HepG2 (cell line): ENCODE measurements around the gene C14orf93. TPM values are rescaled to one million over a fixed set of nuclear protein-coding genes. Genes with fewer than 3 reads are reported as not detected.

Experiments used
- CC2D1A ChIP-seq: sonication (generic); formaldehyde crosslinking; IDR thresholded peaks from 2 replicates; pipeline ENCODE4 v1.8.1; 2023; ENCODE audit warnings: mild to moderate bottlenecking, missing genetic modification reagents
- E2F2 ChIP-seq: sonication (generic); formaldehyde crosslinking; IDR thresholded peaks from 2 replicates; pipeline ENCODE4 v1.4.0; 2020; ENCODE audit warnings: missing genetic modification reagents, borderline replicate concordance
- GABPB1 ChIP-seq: IDR thresholded peaks from 2 replicates; pipeline ENCODE4 v1.6.1; 2016; ENCODE audit warnings: mild to moderate bottlenecking, missing genetic modification reagents, moderate library complexity, missing compliant biosample characterization
- GATAD1 ChIP-seq: IDR thresholded peaks from 2 replicates; pipeline ENCODE4 v1.6.1; 2016; ENCODE audit warnings: missing genetic modification reagents, missing compliant biosample characterization
- GRHL1 ChIP-seq: sonication (generic); formaldehyde crosslinking; conservative IDR thresholded peaks from 2 replicates; pipeline ENCODE4 v1.8.0; 2022; ENCODE audit warnings: missing genetic modification reagents
- HNRNPK ChIP-seq: fragments of 200-400 bp; formaldehyde crosslinking; IDR thresholded peaks from 2 replicates; pipeline ENCODE4 v1.6.1; 2018; ENCODE audit warnings: low read length, low read depth, moderate library complexity, mild to moderate bottlenecking; ENCODE audit not compliant: poor library complexity, severe bottlenecking
- JDP2 ChIP-seq: sonication (generic); formaldehyde crosslinking; IDR thresholded peaks from 2 replicates; pipeline ENCODE4 v1.8.1; 2022; ENCODE audit warnings: missing genetic modification reagents, borderline replicate concordance
- KMT2A ChIP-seq: sonication (generic); formaldehyde crosslinking; IDR thresholded peaks from 2 replicates; pipeline ENCODE4 v1.4.0; 2020; ENCODE audit warnings: missing genetic modification reagents
- MIER2 ChIP-seq: IDR thresholded peaks from 2 replicates; pipeline ENCODE4 v1.6.1; 2016; ENCODE audit warnings: missing biosample characterization, missing genetic modification reagents
- NCOA2 ChIP-seq: sonication (generic); formaldehyde crosslinking; IDR thresholded peaks from 2 replicates; pipeline ENCODE4 v1.8.0; 2022; ENCODE audit warnings: inconsistent platforms
- NR2F6 ChIP-seq, 2 experiments: IDR thresholded peaks; 2 replicates each; pipeline ENCODE4 v1.6.1; 2016; ENCODE audit warnings: antibody characterized with exemption in 1 of 2, mild to moderate bottlenecking in 1 of 2
- SMAD3 ChIP-seq: sonication (generic); formaldehyde crosslinking; IDR thresholded peaks from 2 replicates; pipeline ENCODE4 v1.4.0; 2020; ENCODE audit warnings: missing genetic modification reagents
- SRSF1 ChIP-seq: fragments of 200-400 bp; formaldehyde crosslinking; optimal IDR thresholded peaks from 2 replicates; pipeline ENCODE3; 2017; ENCODE audit warnings: mild to moderate bottlenecking, low read depth, low read length, moderate library complexity
- ZMYM2 ChIP-seq: sonication (generic); formaldehyde crosslinking; IDR thresholded peaks from 2 replicates; pipeline ENCODE4 v1.8.0; 2022; ENCODE audit warnings: mild to moderate bottlenecking, missing genetic modification reagents
- ZNF136 ChIP-seq: sonication (generic); formaldehyde crosslinking; IDR thresholded peaks from 2 replicates; pipeline ENCODE4 v1.8.1; 2022; ENCODE audit warnings: low read depth, mild to moderate bottlenecking, moderate library complexity, missing genetic modification reagents
- ZNF20 ChIP-seq: sonication (generic); formaldehyde crosslinking; IDR thresholded peaks from 2 replicates; pipeline ENCODE4 v1.4.0; 2020; ENCODE audit warnings: mild to moderate bottlenecking, moderate library complexity, missing genetic modification reagents
- ZNF350 ChIP-seq: sonication (generic); formaldehyde crosslinking; IDR thresholded peaks from 2 replicates; pipeline ENCODE4 v1.4.0; 2020; ENCODE audit warnings: mild to moderate bottlenecking, low read depth, missing genetic modification reagents, borderline replicate concordance
- ZNF367 ChIP-seq: sonication (generic); formaldehyde crosslinking; IDR thresholded peaks from 2 replicates; pipeline ENCODE4 v1.4.0; 2020; ENCODE audit warnings: missing genetic modification reagents, borderline replicate concordance
- ZNF460 ChIP-seq: sonication (generic); formaldehyde crosslinking; IDR thresholded peaks from 2 replicates; pipeline ENCODE4 v1.5.1; 2020; ENCODE audit warnings: missing genetic modification reagents, mild to moderate bottlenecking, borderline replicate concordance
- ZNF691 ChIP-seq: sonication (generic); formaldehyde crosslinking; IDR thresholded peaks from 2 replicates; pipeline ENCODE4 v1.4.0; 2020; ENCODE audit warnings: missing genetic modification reagents, low read depth, mild to moderate bottlenecking, borderline replicate concordance
- ZNF740 ChIP-seq: sonication (generic); formaldehyde crosslinking; IDR thresholded peaks from 2 replicates; pipeline ENCODE4 v1.4.0; 2020; ENCODE audit warnings: missing genetic modification reagents
- ZNF850 ChIP-seq: sonication (generic); formaldehyde crosslinking; conservative IDR thresholded peaks from 2 replicates; pipeline ENCODE4 v1.9.0; 2021; ENCODE audit warnings: mild to moderate bottlenecking, missing genetic modification reagents
- polyA plus RNA-seq, 8 experiments: library from polyadenylated mRNA; depleted of rRNA in 3 of 8; stranded (reverse) in 7 of 8; unstranded in 1 of 8; fragments of >200 nt; fragmentation: Illumina TruSeq in 4 of 8; extraction: Trizol in 4 of 8; gene quantifications; 2 replicates each; pipeline versions ENCODE4 v1.2.1 to v1.2.3, GENCODE V29; 2011 to 2016; ENCODE audit warnings: low read depth in 4 of 8, missing spikeins in 1 of 8, mixed read lengths in 1 of 8; ENCODE audit not compliant: insufficient read depth in 1 of 8
- total RNA-seq, 5 experiments: library from RNA; depleted of rRNA; stranded (reverse); fragments of >200 nt; fragmentation: Illumina TruSeq; extraction: Trizol; gene quantifications; 2 replicates each; pipeline ENCODE4 v1.2.3, GENCODE V29; 2016; ENCODE audit warnings: low read depth in 1 of 5
- TF ChIP-seq, protein P1 (sequence below): sonication (generic); formaldehyde crosslinking; IDR thresholded peaks from 2 replicates; pipeline ENCODE4 v1.9.0; 2021; ENCODE audit warnings: missing genetic modification reagents, mild to moderate bottlenecking, borderline replicate concordance
- TF ChIP-seq, protein P2 (sequence below): IDR thresholded peaks from 2 replicates; pipeline ENCODE4 v1.6.1; 2016; ENCODE audit warnings: low read depth, borderline replicate concordance

C14orf93 gene
- total and polyA plus RNA-seq, 2 of the 13 experiments (the other 11 are each of a cell fraction or from before 2014, with no cell fraction given) = 11.4 to 22.5 TPM

DNA sequence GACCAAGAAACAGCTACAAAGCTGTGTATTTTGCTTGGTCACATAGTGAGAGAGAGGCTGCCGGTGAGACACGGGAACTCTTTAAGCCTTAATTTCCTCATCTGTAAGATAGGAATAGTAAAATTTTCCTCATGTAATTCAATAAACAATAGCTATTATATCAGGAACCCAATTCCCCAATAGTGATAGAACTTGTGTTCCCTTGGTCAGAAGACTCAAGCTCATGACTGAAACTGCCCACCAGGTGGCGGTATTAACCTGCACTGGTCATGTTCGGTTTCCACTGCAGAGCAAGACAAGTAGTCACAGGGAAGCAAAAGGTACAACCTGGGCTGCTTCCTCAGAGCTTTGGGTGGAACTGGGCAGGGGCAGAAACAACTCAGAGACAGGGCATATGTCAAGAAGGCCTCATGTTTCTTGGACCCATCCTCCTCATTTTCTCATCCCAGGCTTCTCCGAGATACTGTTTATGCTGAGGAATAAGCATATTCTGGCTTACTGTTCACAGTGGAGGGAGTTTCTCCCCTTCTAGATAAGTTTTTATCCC lies 23.4 kb downstream of the C14orf93 start (continued):
- TF ChIP-seq, protein P1, sequence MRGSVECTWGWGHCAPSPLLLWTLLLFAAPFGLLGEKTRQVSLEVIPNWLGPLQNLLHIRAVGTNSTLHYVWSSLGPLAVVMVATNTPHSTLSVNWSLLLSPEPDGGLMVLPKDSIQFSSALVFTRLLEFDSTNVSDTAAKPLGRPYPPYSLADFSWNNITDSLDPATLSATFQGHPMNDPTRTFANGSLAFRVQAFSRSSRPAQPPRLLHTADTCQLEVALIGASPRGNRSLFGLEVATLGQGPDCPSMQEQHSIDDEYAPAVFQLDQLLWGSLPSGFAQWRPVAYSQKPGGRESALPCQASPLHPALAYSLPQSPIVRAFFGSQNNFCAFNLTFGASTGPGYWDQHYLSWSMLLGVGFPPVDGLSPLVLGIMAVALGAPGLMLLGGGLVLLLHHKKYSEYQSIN = no peak
- no peak for TF ChIP-seq ZNF20
- TF ChIP-seq GATAD1 = peak; percentile 55; the same call in 1 of the 2 replicates
- peak; percentile 55; the same call in 1 of the 2 replicates for TF ChIP-seq NCOA2 (CRISPR knock-in tag)
- no peak for TF ChIP-seq ZNF850 (CRISPR knock-in tag)
- TF ChIP-seq JDP2 (CRISPR knock-in tag) = no peak
- TF ChIP-seq E2F2 (CRISPR knock-in tag) = no peak
- peak; percentile 32; the same call in 1 of the 2 replicates for TF ChIP-seq GABPB1 (CRISPR knock-in tag)
- no peak for TF ChIP-seq ZNF460 (CRISPR knock-in tag)
- no peak for TF ChIP-seq ZNF367 (CRISPR knock-in tag)
- no peak for TF ChIP-seq ZNF740 (CRISPR knock-in tag)
- TF ChIP-seq, protein P2, sequence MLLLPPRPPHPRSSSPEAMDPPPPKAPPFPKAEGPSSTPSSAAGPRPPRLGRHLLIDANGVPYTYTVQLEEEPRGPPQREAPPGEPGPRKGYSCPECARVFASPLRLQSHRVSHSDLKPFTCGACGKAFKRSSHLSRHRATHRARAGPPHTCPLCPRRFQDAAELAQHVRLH (CRISPR knock-in tag) = peak; percentile 88; the same call in 1 of the 2 replicates
- peak; percentile 77; the same call in 1 of the 2 replicates for TF ChIP-seq SMAD3 (CRISPR knock-in tag)
- TF ChIP-seq ZMYM2 (CRISPR knock-in tag) = no peak
- TF ChIP-seq KMT2A (CRISPR knock-in tag) = 0 out of 2 replicates have a peak, but pooled peaks have one; percentile 31
- TF ChIP-seq NR2F6 (IDR thresholded peaks at IDR 0.05) = no peak
- peak; percentile 39; the same call in 1 of the 2 replicates for TF ChIP-seq NR2F6 (CRISPR knock-in tag; IDR thresholded peaks at IDR 0.05)
- peak; percentile 97 for TF ChIP-seq CC2D1A (CRISPR knock-in tag)
- no peak for TF ChIP-seq HNRNPK
- peak; percentile 20; the same call in 1 of the 2 replicates for TF ChIP-seq MIER2 (CRISPR knock-in tag)
- no peak for TF ChIP-seq SRSF1
- TF ChIP-seq GRHL1 (CRISPR knock-in tag) = no peak
- TF ChIP-seq ZNF136 (CRISPR knock-in tag) = no peak
- TF ChIP-seq ZNF691 (CRISPR knock-in tag) = peak; percentile 56
- peak; percentile 65; the same call in 1 of the 2 replicates for TF ChIP-seq ZNF350 (CRISPR knock-in tag)
